GM06990 (cell line): ENCODE measurements around the gene GNAL.

Source experiments
- DNase-seq: peaks from one replicate; pipeline ENCODE4 v3.0.0-alpha.2; 2011; ENCODE audit not compliant: insufficient read length; ENCODE audit errors: extremely low read depth
- H3K27me3 ChIP-seq: replicated peaks from 2 replicates; pipeline ENCODE4 v1.6.0; 2011; ENCODE audit warnings: low read length; ENCODE audit not compliant: control insufficient read depth, insufficient read depth
- H3K36me3 ChIP-seq: 2 replicates; pipeline ENCODE4 v1.5.1; 2011; ENCODE audit warnings: low read length; ENCODE audit not compliant: control insufficient read depth, insufficient read depth
- H3K4me3 ChIP-seq: replicated peaks from 2 replicates; pipeline ENCODE4 v1.5.1; 2011; ENCODE audit warnings: low read depth, mild to moderate bottlenecking, control low read depth, low read length
- CTCF ChIP-seq: IDR thresholded peaks from 2 replicates; pipeline ENCODE4 v1.5.1; 2011; ENCODE audit warnings: low read length, control low read depth, mild to moderate bottlenecking, inconsistent platforms; ENCODE audit not compliant: insufficient read depth, poor library complexity, severe bottlenecking

GNAL gene

GRCh38 chr18:11658989-11659388 is 30.1 kb upstream of the GNAL start:
- Histone ChIP-seq H3K4me3 (no peak overlapping the region), H3K27me3 (peaks cover 3% of the 10 kb centered on the region), H3K36me3 (no peaks in the 10 kb centered on the region)
- no peak for DNase-seq
- no peak for TF ChIP-seq CTCF

GRCh38 chr18:11660691-11661090 is 28.4 kb upstream of the GNAL start:
- no peak for DNase-seq
- TF ChIP-seq CTCF, result no peak
- no peak overlapping the region for H3K4me3 ChIP-seq
- H3K36me3 ChIP-seq, result no peaks in the 10 kb centered on the region
- peaks cover 5% of the 10 kb centered on the region for H3K27me3 ChIP-seq

GRCh38 chr18:11661430-11661829 is 27.6 kb upstream of the GNAL start:
- no peak for TF ChIP-seq CTCF
- H3K4me3 ChIP-seq, result no peak overlapping the region
- peaks cover 5% of the 10 kb centered on the region for H3K27me3 ChIP-seq
- H3K36me3 ChIP-seq, result no peaks in the 10 kb centered on the region
- DNase-seq, result no peak

DNA sequence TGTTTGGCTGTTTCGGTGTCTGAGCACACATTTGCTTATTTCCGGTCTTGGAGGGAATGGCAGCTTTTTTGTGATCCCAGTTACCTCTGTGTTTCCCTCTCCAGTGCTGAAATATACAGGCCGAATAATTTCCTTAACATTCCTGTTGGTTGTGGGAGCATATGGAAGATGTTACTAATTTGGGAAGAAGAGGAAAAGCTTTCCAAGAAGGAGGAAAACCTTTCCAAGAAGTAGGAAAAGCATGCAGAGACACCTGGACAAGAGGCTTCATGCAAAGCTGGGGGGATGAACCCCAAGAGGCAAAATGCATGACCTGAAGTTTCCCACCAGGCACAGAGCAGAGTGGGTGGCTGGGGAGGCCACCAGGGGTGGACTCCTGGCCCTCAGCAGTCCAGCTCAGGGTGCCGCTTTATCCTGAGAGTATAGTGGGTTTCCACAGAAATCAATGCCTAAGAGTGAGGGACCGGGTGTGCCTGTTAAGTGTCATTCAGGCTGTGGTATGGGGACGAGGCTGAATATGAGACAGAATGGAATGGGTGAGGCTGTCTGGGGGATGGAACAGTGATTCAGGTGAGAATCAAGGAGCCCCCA is 25.5 kb upstream of the GNAL start:
- DNase-seq, result no peak
- Histone ChIP-seq H3K4me3 (no peak overlapping the region), H3K36me3 (no peaks in the 10 kb centered on the region), H3K27me3 (peaks cover 4% of the 10 kb centered on the region)
- TF ChIP-seq CTCF, result no peak

GRCh38 chr18:11664286-11664685 is 24.8 kb upstream of the GNAL start:
- Histone ChIP-seq H3K36me3 (no peaks in the 10 kb centered on the region), H3K27me3 (peaks cover 4% of the 10 kb centered on the region), H3K4me3 (no peak overlapping the region)
- no peak for DNase-seq
- no peak for TF ChIP-seq CTCF

- no peak overlapping the region for H3K4me3 ChIP-seq
- no peak for DNase-seq
- peaks cover 4% of the 10 kb centered on the region for H3K27me3 ChIP-seq
- no peak for TF ChIP-seq CTCF
- H3K36me3 ChIP-seq, result no peaks in the 10 kb centered on the region
Measured at GRCh38 chr18:11665146-11665545, 23.9 kb upstream of the GNAL start.
